ENCODE data around the gene SYT9. TPM values are rescaled to one million over a fixed set of nuclear protein-coding genes. Genes with fewer than 3 reads are reported as not detected.

The SYT9 gene
- total RNA-seq, 1 experiment from 2014 or later: 1.3 TPM

- no peaks in the 10 kb centered on the region for H3K36me3 ChIP-seq (replicated peaks; ENCODE audit: control insufficient read depth, insufficient read depth, low read length)
These were observed 192.6 kb downstream of the SYT9 start for GRCh38 chr11:7444091-7444981.

GRCh38 chr11:7445564-7445963 lies 193.9 kb downstream of the SYT9 start:
- Histone ChIP-seq H3K4me3 (ENCODE audit: insufficient read depth, low read depth, low read length) (no peak overlapping the region), H3K36me3 (replicated peaks; ENCODE audit: control insufficient read depth, insufficient read depth, low read length) (no peaks in the 10 kb centered on the region), H3K27me3 (ENCODE audit: control insufficient read depth, insufficient read depth, low read length) (no peaks in the 10 kb centered on the region)
- no peak for DNase-seq

More at GRCh38 chr11:7444091-7444981, 192.6 kb downstream of the SYT9 start:
- Histone ChIP-seq H3K4me3 (ENCODE audit: insufficient read depth, low read depth, low read length) (no peak overlapping the region), H3K27me3 (ENCODE audit: control insufficient read depth, insufficient read depth, low read length) (no peaks in the 10 kb centered on the region)
- DNase-seq: peak; percentile 13

- Histone ChIP-seq H3K36me3 (replicated peaks; ENCODE audit: control insufficient read depth, insufficient read depth, low read length) (no peaks in the 10 kb centered on the region), H3K27me3 (ENCODE audit: control insufficient read depth, insufficient read depth, low read length) (no peaks in the 10 kb centered on the region), H3K4me3 (ENCODE audit: insufficient read depth, low read depth, low read length) (no peak overlapping the region)
- peak; percentile 35 for DNase-seq
These were observed 196.5 kb downstream of the SYT9 start for GRCh38 chr11:7448201-7448600.

- Histone ChIP-seq H3K36me3 (replicated peaks; ENCODE audit: control insufficient read depth, insufficient read depth, low read length) (no peaks in the 10 kb centered on the region), H3K4me3 (ENCODE audit: insufficient read depth, low read depth, low read length) (no peak overlapping the region), H3K27me3 (ENCODE audit: control insufficient read depth, insufficient read depth, low read length) (no peaks in the 10 kb centered on the region)
- no peak for DNase-seq
These were observed 197.6 kb downstream of the SYT9 start for GRCh38 chr11:7449211-7449840.

- no peak for DNase-seq
- no peaks in the 10 kb centered on the region for H3K36me3 ChIP-seq (replicated peaks; ENCODE audit: control insufficient read depth, insufficient read depth, low read length)
- no peak overlapping the region for H3K4me3 ChIP-seq (ENCODE audit: insufficient read depth, low read depth, low read length)
- no peaks in the 10 kb centered on the region for H3K27me3 ChIP-seq (ENCODE audit: control insufficient read depth, insufficient read depth, low read length)
These were observed 198.1 kb downstream of the SYT9 start for GRCh38 chr11:7449841-7450214.

- Histone ChIP-seq H3K36me3 (replicated peaks; ENCODE audit: control insufficient read depth, insufficient read depth, low read length) (no peaks in the 10 kb centered on the region), H3K27me3 (ENCODE audit: control insufficient read depth, insufficient read depth, low read length) (no peaks in the 10 kb centered on the region)
These were observed 199.1 kb downstream of the SYT9 start for GRCh38 chr11:7450836-7451235.

GRCh38 chr11:7451520-7451919 lies 199.8 kb downstream of the SYT9 start:
- Histone ChIP-seq H3K27me3 (ENCODE audit: control insufficient read depth, insufficient read depth, low read length) (no peaks in the 10 kb centered on the region), H3K4me3 (ENCODE audit: insufficient read depth, low read depth, low read length) (no peak overlapping the region), H3K36me3 (replicated peaks; ENCODE audit: control insufficient read depth, insufficient read depth, low read length) (no peaks in the 10 kb centered on the region)
- no peak for DNase-seq

More at GRCh38 chr11:7450836-7451235, 199.1 kb downstream of the SYT9 start:
- no peak overlapping the region for H3K4me3 ChIP-seq (ENCODE audit: insufficient read depth, low read depth, low read length)
- DNase-seq: no peak

GRCh38 chr11:7451952-7452494 lies 200.3 kb downstream of the SYT9 start:
- Histone ChIP-seq H3K27me3 (ENCODE audit: control insufficient read depth, insufficient read depth, low read length) (no peaks in the 10 kb centered on the region), H3K4me3 (ENCODE audit: insufficient read depth, low read depth, low read length) (no peak overlapping the region), H3K36me3 (replicated peaks; ENCODE audit: control insufficient read depth, insufficient read depth, low read length) (no peaks in the 10 kb centered on the region)
- DNase-seq: no peak

- DNase-seq: no peak
- no peaks in the 10 kb centered on the region for H3K36me3 ChIP-seq (replicated peaks; ENCODE audit: control insufficient read depth, insufficient read depth, low read length)
- H3K4me3 ChIP-seq (ENCODE audit: insufficient read depth, low read depth, low read length): no peak overlapping the region
- no peaks in the 10 kb centered on the region for H3K27me3 ChIP-seq (ENCODE audit: control insufficient read depth, insufficient read depth, low read length)
These were observed 203.2 kb downstream of the SYT9 start for GRCh38 chr11:7454854-7455253.

- DNase-seq: no peak
- Histone ChIP-seq H3K36me3 (replicated peaks; ENCODE audit: control insufficient read depth, insufficient read depth, low read length) (no peaks in the 10 kb centered on the region), H3K27me3 (ENCODE audit: control insufficient read depth, insufficient read depth, low read length) (no peaks in the 10 kb centered on the region), H3K4me3 (ENCODE audit: insufficient read depth, low read depth, low read length) (no peak overlapping the region)
These were observed 205.5 kb downstream of the SYT9 start for GRCh38 chr11:7457211-7457610.

- Histone ChIP-seq H3K27me3 (ENCODE audit: control insufficient read depth, insufficient read depth, low read length) (no peaks in the 10 kb centered on the region), H3K36me3 (replicated peaks; ENCODE audit: control insufficient read depth, insufficient read depth, low read length) (no peaks in the 10 kb centered on the region), H3K4me3 (ENCODE audit: insufficient read depth, low read depth, low read length) (no peak overlapping the region)
- no peak for DNase-seq
These were observed 211.0 kb downstream of the SYT9 start for GRCh38 chr11:7462706-7463105.

- no peaks in the 10 kb centered on the region for H3K27me3 ChIP-seq (ENCODE audit: control insufficient read depth, insufficient read depth, low read length)
- DNase-seq: no peak
- no peak overlapping the region for H3K4me3 ChIP-seq (ENCODE audit: insufficient read depth, low read depth, low read length)
- no peaks in the 10 kb centered on the region for H3K36me3 ChIP-seq (replicated peaks; ENCODE audit: control insufficient read depth, insufficient read depth, low read length)
These were observed 215.9 kb downstream of the SYT9 start for GRCh38 chr11:7467652-7468051.

GRCh38 chr11:7469351-7469865 lies 217.7 kb downstream of the SYT9 start:
- H3K36me3 ChIP-seq (replicated peaks; ENCODE audit: control insufficient read depth, insufficient read depth, low read length): no peaks in the 10 kb centered on the region
- H3K27me3 ChIP-seq (ENCODE audit: control insufficient read depth, insufficient read depth, low read length): no peaks in the 10 kb centered on the region
- DNase-seq: no peak
- no peak overlapping the region for H3K4me3 ChIP-seq (ENCODE audit: insufficient read depth, low read depth, low read length)

GRCh38 chr11:7471071-7471470 lies 219.4 kb downstream of the SYT9 start:
- H3K4me3 ChIP-seq (ENCODE audit: insufficient read depth, low read depth, low read length): no peak overlapping the region
- no peak for DNase-seq
- no peaks in the 10 kb centered on the region for H3K27me3 ChIP-seq (ENCODE audit: control insufficient read depth, insufficient read depth, low read length)
- no peaks in the 10 kb centered on the region for H3K36me3 ChIP-seq (replicated peaks; ENCODE audit: control insufficient read depth, insufficient read depth, low read length)

GRCh38 chr11:7473717-7474116 lies 222.0 kb downstream of the SYT9 start:
- H3K27me3 ChIP-seq (ENCODE audit: control insufficient read depth, insufficient read depth, low read length): no peaks in the 10 kb centered on the region
- DNase-seq: no peak
- no peak overlapping the region for H3K4me3 ChIP-seq (ENCODE audit: insufficient read depth, low read depth, low read length)
- H3K36me3 ChIP-seq (replicated peaks; ENCODE audit: control insufficient read depth, insufficient read depth, low read length): no peaks in the 10 kb centered on the region

All from H7 (cell line).